RWPE2 (cell line): ENCODE measurements around the gene THRB.

Source experiments
- ATAC-seq: fragments of 200-7000 bp; cut with Tn5 transposase; 3 replicates; pipeline ENCODE4 v1.9.1; 2021; ENCODE audit warnings: low read depth
- DNase-seq: peaks from one replicate; pipeline ENCODE4 v3.0.0-alpha.2; 2020; ENCODE audit warnings: low spot score
- H3K27ac ChIP-seq: fragments of 450-650 bp; 2 replicates; pipeline ENCODE4 v1.5.1; 2017; ENCODE audit warnings: mild to moderate bottlenecking; ENCODE audit not compliant: poor library complexity, severe bottlenecking
- H3K27me3 ChIP-seq: fragments of 250-450 bp; sonication (Bioruptor Pico); 2 replicates; pipeline ENCODE4 v1.5.1; 2021; ENCODE audit warnings: mild to moderate bottlenecking, moderate library complexity; ENCODE audit not compliant: insufficient read depth, poor library complexity, severe bottlenecking
- H3K36me3 ChIP-seq: fragments of 250-450 bp; sonication (Bioruptor Pico); 2 replicates; pipeline ENCODE4 v1.5.1; 2020; ENCODE audit warnings: low read depth, mild to moderate bottlenecking, moderate library complexity
- H3K4me1 ChIP-seq: fragments of 250-450 bp; sonication (Bioruptor Pico); 2 replicates; pipeline ENCODE4 v1.5.1; 2021; ENCODE audit warnings: mild to moderate bottlenecking, moderate library complexity; ENCODE audit not compliant: insufficient read depth, poor library complexity, severe bottlenecking
- H3K4me3 ChIP-seq: fragments of 250-450 bp; sonication (Bioruptor Pico); 2 replicates; pipeline ENCODE4 v1.5.1; 2021; ENCODE audit warnings: mild to moderate bottlenecking, moderate library complexity; ENCODE audit not compliant: severe bottlenecking
- H3K9me3 ChIP-seq: fragments of 250-450 bp; sonication (Bioruptor Pico); 2 replicates; pipeline ENCODE4 v1.5.1; 2021; ENCODE audit warnings: mild to moderate bottlenecking, moderate library complexity; ENCODE audit not compliant: severe bottlenecking
- CTCF ChIP-seq: fragments of 450-650 bp; IDR thresholded peaks from one replicate; pipeline ENCODE4 v1.5.1; 2017; ENCODE audit warnings: mild to moderate bottlenecking, moderate library complexity; ENCODE audit not compliant: poor library complexity, severe bottlenecking

THRB gene

DNA sequence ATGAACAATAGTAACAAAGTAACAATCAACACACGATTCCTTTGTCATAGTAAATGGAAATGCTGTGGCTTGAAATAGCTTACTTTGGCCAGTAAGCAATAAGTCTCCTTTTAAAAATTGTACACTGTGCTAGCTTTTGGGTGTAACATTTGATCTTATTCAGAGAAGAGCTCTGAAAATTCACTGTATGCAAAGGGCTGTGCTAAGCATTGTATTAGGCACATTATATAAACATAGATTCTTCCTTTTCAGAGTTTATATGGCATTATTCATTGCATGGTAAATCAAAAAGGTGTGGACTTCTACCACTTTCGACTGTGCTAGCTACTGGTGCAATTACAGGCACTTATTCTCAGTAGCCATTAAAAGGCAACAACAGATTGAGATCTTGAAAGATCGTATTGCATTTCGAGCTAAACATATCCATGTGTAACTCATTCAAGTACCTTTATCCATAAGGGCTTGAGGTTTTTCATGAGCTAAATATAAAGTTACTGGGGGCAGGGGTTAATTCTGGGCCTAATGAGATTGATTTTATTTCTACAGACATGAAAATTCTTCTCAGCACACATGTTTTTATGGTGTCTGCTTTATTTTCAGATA lies 302.7 kb downstream of the THRB start:
- TF ChIP-seq CTCF, result no peak
- Histone ChIP-seq H3K36me3 (no peaks in the 10 kb centered on the region), H3K27me3 (no peaks in the 10 kb centered on the region), H3K4me3 (no peak overlapping the region), H3K9me3 (no peaks in the 10 kb centered on the region), H3K4me1 (no peaks in the 10 kb centered on the region), H3K27ac (no peak overlapping the region)
- ATAC-seq, result no peak
- DNase-seq, result no peak

GRCh38 chr3:24190256-24190655 lies 304.4 kb downstream of the THRB start:
- no peak overlapping the region for H3K4me3 ChIP-seq
- no peaks in the 10 kb centered on the region for H3K27me3 ChIP-seq
- no peaks in the 10 kb centered on the region for H3K9me3 ChIP-seq
- H3K4me1 ChIP-seq, result no peaks in the 10 kb centered on the region
- no peak for DNase-seq
- TF ChIP-seq CTCF, result no peak
- no peak overlapping the region for H3K27ac ChIP-seq
- no peaks in the 10 kb centered on the region for H3K36me3 ChIP-seq
- no peak for ATAC-seq

- no peaks in the 10 kb centered on the region for H3K9me3 ChIP-seq
- peak; percentile 80 for TF ChIP-seq CTCF
- peak; percentile 83 for ATAC-seq
- H3K36me3 ChIP-seq, result no peaks in the 10 kb centered on the region
- H3K27me3 ChIP-seq, result no peaks in the 10 kb centered on the region
- H3K27ac ChIP-seq, result no peak overlapping the region
- DNase-seq, result no peak
- H3K4me1 ChIP-seq, result no peaks in the 10 kb centered on the region
- no peak overlapping the region for H3K4me3 ChIP-seq
Observed at GRCh38 chr3:24185738-24186384, 308.8 kb downstream of the THRB start.

DNA sequence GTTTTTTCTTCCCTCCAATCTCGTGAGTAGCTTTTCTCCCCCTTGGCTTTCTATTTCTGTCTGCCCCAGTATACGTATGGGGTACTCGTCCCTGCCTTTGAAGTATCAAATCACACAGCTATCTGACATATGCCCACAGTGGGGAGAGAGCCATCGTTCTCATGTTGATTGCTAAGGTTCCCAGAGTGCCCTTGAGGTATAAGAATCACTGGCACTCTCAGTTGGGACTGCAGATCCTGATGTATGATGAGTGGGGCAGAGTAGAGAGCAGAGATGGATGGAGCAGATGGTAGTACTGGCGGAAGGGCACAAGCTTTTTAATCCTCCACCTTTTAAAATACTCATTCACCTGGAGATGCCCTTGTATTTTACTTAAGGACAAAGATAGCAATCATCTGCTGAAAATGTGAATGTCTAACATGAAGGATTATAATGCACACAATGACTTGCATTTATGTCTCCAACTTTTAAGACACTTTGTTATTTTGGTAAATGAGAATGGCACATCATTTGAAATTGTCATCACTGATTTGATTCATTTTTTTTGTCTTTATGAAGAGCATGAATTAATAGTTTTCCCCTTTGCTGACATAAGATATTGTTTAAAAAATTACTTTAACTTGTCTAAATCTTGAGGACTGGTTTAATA lies 310.0 kb downstream of the THRB start:
- no peak overlapping the region for H3K27ac ChIP-seq
- no peaks in the 10 kb centered on the region for H3K4me1 ChIP-seq
- no peak overlapping the region for H3K4me3 ChIP-seq
- no peak for DNase-seq
- H3K27me3 ChIP-seq, result no peaks in the 10 kb centered on the region
- H3K9me3 ChIP-seq, result no peaks in the 10 kb centered on the region
- TF ChIP-seq CTCF, result no peak
- no peak for ATAC-seq
- no peaks in the 10 kb centered on the region for H3K36me3 ChIP-seq

- H3K9me3 ChIP-seq, result no peaks in the 10 kb centered on the region
- H3K4me3 ChIP-seq, result no peak overlapping the region
- no peaks in the 10 kb centered on the region for H3K4me1 ChIP-seq
- no peaks in the 10 kb centered on the region for H3K36me3 ChIP-seq
- no peaks in the 10 kb centered on the region for H3K27me3 ChIP-seq
- TF ChIP-seq CTCF, result peak; percentile 8
- H3K27ac ChIP-seq, result no peak overlapping the region
- DNase-seq (no peak), ATAC-seq (no peak)
Observed at GRCh38 chr3:24182756-24183155, 311.9 kb downstream of the THRB start.
